AG04450 (cell line): ENCODE results near the gene MMP27. TPM values are rescaled to one million over a fixed set of nuclear protein-coding genes. Genes with fewer than 3 reads are reported as not detected.
"Not testable (repeated sequence)": the region's sequence is repeated elsewhere in the genome, so short reads cannot be mapped to it uniquely, and the experiment has no call there.

ENCODE experiments used
- CTCF ChIA-PET: fragments of 300-600, 350-600 bp; formaldehyde crosslinking; extraction: SDS; loops from one replicate; lab custom pipeline; 2022; ENCODE audit warnings: antibody characterized with exemption, inconsistent platforms; lab: Charles Lee
- POLR2A ChIA-PET: fragments of 350-600 bp; formaldehyde crosslinking; extraction: SDS; loops from one replicate; lab custom pipeline; 2021; ENCODE audit warnings: antibody characterized with exemption, inconsistent platforms; lab: Yijun Ruan, JAX
- DNase-seq: peaks from one replicate; pipeline ENCODE4 v3.0.0-alpha.2; 2011; ENCODE audit warnings: low read depth, low spot score
- H3K27ac ChIP-seq: one replicate; pipeline ENCODE4 v1.5.1; 2012; ENCODE audit warnings: low read depth, low read length, control low read depth
- H3K27me3 ChIP-seq: one replicate; pipeline ENCODE4 v1.6.0; 2012; ENCODE audit warnings: low read length; ENCODE audit not compliant: control insufficient read depth, insufficient read depth
- H3K4me3 ChIP-seq: 2 replicates; pipeline ENCODE4 v1.5.1; 2011; ENCODE audit warnings: mild to moderate bottlenecking, low read depth, low read length, control low read depth
- H3K9me3 ChIP-seq: 2 replicates; pipeline ENCODE4 v1.5.1; 2012; ENCODE audit warnings: low read length; ENCODE audit not compliant: control insufficient read depth, insufficient read depth
- polyA minus RNA-seq: library from RNA; depleted of rRNA, polyadenylated mRNA; stranded (reverse); fragments of >200 nt; gene quantifications from 2 replicates; pipeline ENCODE4 v1.2.3, GENCODE V29; 2011; rRNA and poly(A)+ RNA removed
- polyA plus RNA-seq: library from polyadenylated mRNA; depleted of rRNA; stranded (reverse); fragments of >200 nt; gene quantifications from 2 replicates; pipeline ENCODE4 v1.2.3, GENCODE V29; 2011; rRNA removed
- TF ChIP-seq, protein P1 (sequence below): IDR thresholded peaks from 2 replicates; pipeline ENCODE4 v1.5.1; 2011; ENCODE audit warnings: low read depth, low read length, control low read depth, inconsistent platforms

Gene MMP27, protein sequence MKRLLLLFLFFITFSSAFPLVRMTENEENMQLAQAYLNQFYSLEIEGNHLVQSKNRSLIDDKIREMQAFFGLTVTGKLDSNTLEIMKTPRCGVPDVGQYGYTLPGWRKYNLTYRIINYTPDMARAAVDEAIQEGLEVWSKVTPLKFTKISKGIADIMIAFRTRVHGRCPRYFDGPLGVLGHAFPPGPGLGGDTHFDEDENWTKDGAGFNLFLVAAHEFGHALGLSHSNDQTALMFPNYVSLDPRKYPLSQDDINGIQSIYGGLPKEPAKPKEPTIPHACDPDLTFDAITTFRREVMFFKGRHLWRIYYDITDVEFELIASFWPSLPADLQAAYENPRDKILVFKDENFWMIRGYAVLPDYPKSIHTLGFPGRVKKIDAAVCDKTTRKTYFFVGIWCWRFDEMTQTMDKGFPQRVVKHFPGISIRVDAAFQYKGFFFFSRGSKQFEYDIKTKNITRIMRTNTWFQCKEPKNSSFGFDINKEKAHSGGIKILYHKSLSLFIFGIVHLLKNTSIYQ
- polyA plus RNA-seq (not detected in 2 replicates), polyA minus RNA-seq (not detected in 2 replicates)

DNA sequence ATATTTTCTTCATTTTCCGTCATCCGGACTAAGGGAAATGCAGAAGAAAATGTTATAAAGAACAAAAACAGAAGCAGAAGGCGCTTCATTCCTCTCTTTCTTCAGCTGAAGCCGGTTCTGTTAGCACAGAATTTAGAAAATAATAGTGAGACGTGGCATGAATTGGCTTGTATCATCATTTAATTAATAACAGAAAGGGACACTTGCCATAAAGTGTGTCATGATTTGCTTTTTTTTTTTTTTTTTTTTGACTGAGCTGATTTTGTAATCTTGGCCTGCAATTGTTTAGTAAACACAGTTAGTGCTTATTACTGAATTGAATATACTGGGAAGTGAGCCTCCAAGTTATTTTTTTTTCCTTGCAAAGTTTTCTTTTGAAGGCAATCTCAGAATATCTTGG, at the start of gene MMP27:
MMP27 (minus strand) TSS at position 144 of the 400 bp plus-strand sequence; CDS start at position 89, 55 bp downstream.
- DNase-seq, result no peak
- Histone ChIP-seq H3K27me3 (no peaks in the 10 kb centered on the region), H3K4me3 (no peak within 1 kb of the TSS), H3K27ac (no peak within 1 kb of the TSS), H3K9me3 (no peaks in the 10 kb centered on the region)
- ChIA-PET CTCF (no interaction called here), POLR2A (no interaction called here)
- TF ChIP-seq, protein P1, sequence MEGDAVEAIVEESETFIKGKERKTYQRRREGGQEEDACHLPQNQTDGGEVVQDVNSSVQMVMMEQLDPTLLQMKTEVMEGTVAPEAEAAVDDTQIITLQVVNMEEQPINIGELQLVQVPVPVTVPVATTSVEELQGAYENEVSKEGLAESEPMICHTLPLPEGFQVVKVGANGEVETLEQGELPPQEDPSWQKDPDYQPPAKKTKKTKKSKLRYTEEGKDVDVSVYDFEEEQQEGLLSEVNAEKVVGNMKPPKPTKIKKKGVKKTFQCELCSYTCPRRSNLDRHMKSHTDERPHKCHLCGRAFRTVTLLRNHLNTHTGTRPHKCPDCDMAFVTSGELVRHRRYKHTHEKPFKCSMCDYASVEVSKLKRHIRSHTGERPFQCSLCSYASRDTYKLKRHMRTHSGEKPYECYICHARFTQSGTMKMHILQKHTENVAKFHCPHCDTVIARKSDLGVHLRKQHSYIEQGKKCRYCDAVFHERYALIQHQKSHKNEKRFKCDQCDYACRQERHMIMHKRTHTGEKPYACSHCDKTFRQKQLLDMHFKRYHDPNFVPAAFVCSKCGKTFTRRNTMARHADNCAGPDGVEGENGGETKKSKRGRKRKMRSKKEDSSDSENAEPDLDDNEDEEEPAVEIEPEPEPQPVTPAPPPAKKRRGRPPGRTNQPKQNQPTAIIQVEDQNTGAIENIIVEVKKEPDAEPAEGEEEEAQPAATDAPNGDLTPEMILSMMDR, result no peak

DNA sequence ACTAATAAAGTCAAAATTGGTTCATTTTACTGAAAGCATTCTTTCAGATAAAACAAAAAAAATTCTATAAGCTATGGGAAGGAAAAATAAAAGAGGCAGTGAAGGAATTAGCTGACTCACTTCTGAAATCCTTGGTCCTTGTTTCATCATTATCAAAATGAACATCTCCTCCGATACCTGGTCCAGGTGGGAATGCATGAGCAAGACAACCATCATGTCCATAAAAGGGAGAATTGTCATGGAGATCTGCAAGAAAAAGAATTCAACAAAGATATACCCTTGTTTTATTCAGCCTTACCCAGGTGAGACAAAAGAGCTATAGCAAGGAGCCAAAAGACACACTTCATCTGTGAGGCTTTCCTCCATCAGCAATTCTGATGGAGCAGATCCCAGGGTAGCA, 47.7 kb upstream of the MMP27 start:
- TF ChIP-seq, protein P1, result no peak
- Histone ChIP-seq H3K4me3 (no peak overlapping the region), H3K27ac (no peak overlapping the region), H3K27me3 (peaks cover 12% of the 10 kb centered on the region), H3K9me3 (no peaks in the 10 kb centered on the region)
- ChIA-PET POLR2A (no interaction called here), CTCF (no interaction called here)
- no peak for DNase-seq

DNA sequence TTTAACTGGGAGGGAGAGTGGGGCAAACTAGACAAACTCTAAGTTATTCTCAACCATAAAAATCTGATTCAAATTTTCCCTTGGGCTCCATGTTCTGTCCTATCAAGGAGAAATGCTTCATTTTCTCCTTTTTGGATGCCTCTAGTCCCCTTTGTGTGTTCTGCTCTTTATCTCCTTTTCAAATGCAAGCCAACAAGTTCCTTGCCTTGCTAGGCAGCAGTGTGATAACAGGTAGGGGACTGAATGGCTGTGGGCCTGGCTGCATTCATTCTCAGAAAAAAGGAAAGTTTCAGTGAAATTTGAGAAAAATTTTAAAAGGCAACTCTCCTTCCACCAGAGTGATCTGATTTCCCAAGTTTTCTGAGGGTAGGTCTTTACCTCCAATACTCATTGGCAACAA, 46.1 kb upstream of the MMP27 start:
- H3K4me3 ChIP-seq, result no peak overlapping the region
- ChIA-PET POLR2A (no interaction called here), CTCF (no interaction called here)
- no peak overlapping the region for H3K27ac ChIP-seq
- TF ChIP-seq, protein P1, result no peak
- H3K9me3 ChIP-seq, result no peaks in the 10 kb centered on the region
- DNase-seq, result no peak
- peaks cover 12% of the 10 kb centered on the region for H3K27me3 ChIP-seq

DNA sequence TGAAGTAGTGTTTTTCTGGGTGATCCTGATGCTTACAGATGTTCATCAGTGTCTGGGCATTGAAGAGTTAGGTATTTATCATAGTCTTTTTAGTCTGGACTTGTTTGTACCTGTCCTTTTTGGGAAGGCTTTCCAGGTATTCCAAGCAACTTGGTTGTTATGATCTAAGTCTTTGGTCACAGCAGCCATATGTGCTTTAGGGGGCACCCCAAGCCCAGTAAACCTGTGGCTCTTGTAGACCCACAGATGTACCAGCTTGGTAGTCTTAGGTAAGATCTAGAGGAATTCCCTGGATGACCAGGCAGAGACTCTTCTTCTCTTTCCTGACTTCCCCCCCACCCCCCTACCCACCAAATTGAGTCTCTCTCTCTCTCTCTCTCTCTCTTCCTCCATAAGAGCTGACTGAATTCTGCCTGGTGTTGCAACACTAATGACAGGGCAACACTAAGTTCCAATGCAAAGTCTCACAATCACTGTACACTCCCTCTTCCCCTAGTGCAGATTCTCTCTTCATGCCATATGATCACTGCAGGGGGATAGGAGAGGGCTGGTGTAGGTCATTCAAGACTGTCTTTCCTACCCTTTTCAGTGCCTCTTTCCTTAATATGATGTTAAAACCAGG, 43.6 kb upstream of the MMP27 start:
- no peaks in the 10 kb centered on the region for H3K9me3 ChIP-seq
- POLR2A ChIA-PET, result no interaction called here
- TF ChIP-seq, protein P1, result no peak
- H3K4me3 ChIP-seq, result no peak overlapping the region
- peaks cover 6% of the 10 kb centered on the region for H3K27me3 ChIP-seq
- DNase-seq, result no peak
- CTCF ChIA-PET, result no interaction called here
- H3K27ac ChIP-seq, result no peak overlapping the region

DNA sequence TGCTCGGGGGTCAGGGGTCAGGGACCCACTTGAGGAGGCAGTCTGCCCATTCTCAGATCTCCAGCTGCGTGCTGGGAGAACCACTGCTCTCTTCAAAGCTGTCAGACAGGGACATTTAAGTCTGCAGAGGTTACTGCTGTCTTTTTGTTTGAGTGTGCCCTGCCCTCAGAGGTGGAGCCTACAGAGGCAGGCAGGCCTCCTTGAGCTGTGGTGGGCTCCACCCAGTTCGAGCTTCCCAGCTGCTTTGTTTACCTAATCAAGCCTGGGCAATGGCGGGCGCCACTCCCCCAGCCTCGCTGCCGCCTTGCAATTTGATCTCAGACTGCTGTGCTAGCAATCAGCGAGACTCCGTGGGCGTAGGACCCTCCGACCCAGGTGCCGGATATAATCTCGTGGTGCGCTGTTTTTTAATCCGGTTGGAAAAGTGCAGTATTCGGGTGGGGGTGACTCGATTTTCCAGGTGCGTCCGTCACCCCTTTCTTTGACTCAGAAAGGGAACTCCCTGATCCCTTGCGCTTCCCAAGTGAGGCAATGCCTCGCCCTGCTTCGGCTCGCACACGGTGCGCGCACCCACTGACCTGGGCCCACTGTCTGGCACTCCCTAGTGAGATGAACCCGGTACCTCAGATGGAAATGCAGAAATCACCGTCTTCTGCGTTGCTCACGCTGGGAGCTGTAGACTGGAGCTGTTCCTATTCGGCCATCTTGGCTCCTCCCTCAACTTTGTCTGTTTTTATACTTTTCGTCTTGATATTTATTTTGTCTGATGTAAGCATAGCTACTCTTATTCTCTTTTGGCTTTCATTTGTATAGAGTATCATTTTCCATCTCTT, 41.4 kb upstream of the MMP27 start:
- H3K27me3 ChIP-seq, POLR2A ChIA-PET, H3K27ac ChIP-seq, DNase-seq, H3K4me3 ChIP-seq, H3K9me3 ChIP-seq, CTCF ChIA-PET: not testable (repeated sequence)
